CD14-positive monocyte (primary cell): ENCODE results near the gene B3GALT4. TPM values are rescaled to one million over a fixed set of nuclear protein-coding genes. Genes with fewer than 3 reads are reported as not detected.

ENCODE experiments used
- DNase-seq, 3 donors: peaks; one replicate each; pipeline ENCODE4 v3.0.0-alpha.2; 2011 to 2022
- H2AFZ ChIP-seq: 2 replicates; pipeline ENCODE4 v1.6.0; 2012; ENCODE audit warnings: mild to moderate bottlenecking, low read depth, low read length, inconsistent platforms; ENCODE audit not compliant: insufficient read depth, poor library complexity, severe bottlenecking
- H3K27ac ChIP-seq, 2 donors: 1 replicate in 1 of 2; 2 replicates in 1 of 2; pipeline ENCODE4 v1.5.1; 2012 to 2013; ENCODE audit warnings: low read length in 2 of 2, control low read depth in 1 of 2, inconsistent platforms in 1 of 2, low read depth in 1 of 2, mild to moderate bottlenecking in 1 of 2
- H3K27me3 ChIP-seq, 2 donors: one replicate each; pipeline versions ENCODE4 v1.6.0 to v1.6.1; 2011 to 2013; ENCODE audit warnings: low read length in 2 of 2; ENCODE audit not compliant: control insufficient read depth in 2 of 2, insufficient read depth in 2 of 2
- H3K36me3 ChIP-seq, 2 donors: replicated peaks in 1 of 2; 1 replicate in 1 of 2; 2 replicates in 1 of 2; pipeline versions ENCODE4 v1.5.1 to v1.6.1; 2012 to 2013; ENCODE audit warnings: low read length in 2 of 2, control low read depth in 1 of 2, inconsistent platforms in 1 of 2, mild to moderate bottlenecking in 1 of 2; ENCODE audit not compliant: insufficient read depth in 2 of 2, control insufficient read depth in 1 of 2
- H3K4me1 ChIP-seq, 2 donors: 1 replicate in 1 of 2; 2 replicates in 1 of 2; pipeline versions ENCODE4 v1.5.1 to v1.6.1; 2012 to 2013; ENCODE audit warnings: low read length in 2 of 2, control low read depth in 1 of 2, inconsistent platforms in 1 of 2, mild to moderate bottlenecking in 1 of 2, moderate library complexity in 1 of 2; ENCODE audit not compliant: insufficient read depth in 2 of 2, control insufficient read depth in 1 of 2
- H3K4me2 ChIP-seq: replicated peaks from 2 replicates; pipeline ENCODE3; 2012; ENCODE audit warnings: low read length, moderate library complexity, mild to moderate bottlenecking; ENCODE audit not compliant: poor library complexity, severe bottlenecking; ENCODE audit errors: extremely low read depth
- H3K4me3 ChIP-seq, 3 experiments: fragments of 200-600 bp in 1 of 3; sonication (generic) in 1 of 3; replicated peaks in 1 of 3; 1 replicate in 2 of 3; 2 replicates in 1 of 3; pipeline ENCODE4 v1.5.1; 2011 to 2013; ENCODE audit warnings: low read length in 3 of 3, mild to moderate bottlenecking in 3 of 3, control low read depth in 2 of 3, low read depth in 2 of 3, inconsistent platforms in 1 of 3, moderate library complexity in 1 of 3
- H3K79me2 ChIP-seq: 2 replicates; pipeline ENCODE4 v1.6.0; 2012; ENCODE audit warnings: mild to moderate bottlenecking, control low read depth, inconsistent platforms, low read length, moderate library complexity; ENCODE audit not compliant: insufficient read depth
- H3K9ac ChIP-seq: 2 replicates; pipeline ENCODE4 v1.6.0; 2017; ENCODE audit warnings: low read length, mild to moderate bottlenecking; ENCODE audit not compliant: insufficient read depth, poor library complexity, severe bottlenecking
- H3K9me3 ChIP-seq, 2 donors: replicated peaks in 1 of 2; 1 replicate in 1 of 2; 2 replicates in 1 of 2; pipeline versions ENCODE4 v1.5.1 to v1.6.1; 2012 to 2013; ENCODE audit warnings: low read length in 2 of 2, control low read depth in 1 of 2; ENCODE audit not compliant: control insufficient read depth in 1 of 2, insufficient read depth in 1 of 2
- H4K20me1 ChIP-seq: 2 replicates; pipeline ENCODE4 v1.6.0; 2012; ENCODE audit warnings: mild to moderate bottlenecking, low read length, control low read depth, moderate library complexity; ENCODE audit not compliant: insufficient read depth
- H3K27ac Mint-ChIP-seq, 7 donors: one replicate each; pipeline ENCODE4 v1.8.0; 2020; ENCODE audit warnings: mild to moderate bottlenecking in 7 of 7, mixed read lengths in 7 of 7, moderate library complexity in 6 of 7, inconsistent platforms in 2 of 7
- H3K27me3 Mint-ChIP-seq, 3 donors: one replicate each; pipeline ENCODE4 v1.8.0; 2021 to 2022; ENCODE audit warnings: low read depth in 3 of 3, mild to moderate bottlenecking in 3 of 3, mixed read lengths in 3 of 3, moderate library complexity in 3 of 3, inconsistent platforms in 1 of 3
- H3K36me3 Mint-ChIP-seq, 2 donors: one replicate each; pipeline ENCODE4 v1.8.0; 2020; ENCODE audit warnings: mixed read lengths in 2 of 2, inconsistent platforms in 1 of 2, mild to moderate bottlenecking in 1 of 2
- H3K4me1 Mint-ChIP-seq: one replicate; pipeline ENCODE4 v1.8.0; 2020; ENCODE audit warnings: mild to moderate bottlenecking, mixed read lengths
- H3K4me3 Mint-ChIP-seq, 2 donors: one replicate each; pipeline ENCODE4 v1.8.0; 2020; ENCODE audit warnings: mild to moderate bottlenecking in 2 of 2, mixed read lengths in 2 of 2, moderate library complexity in 1 of 2
- H3K9me3 Mint-ChIP-seq, 7 donors: one replicate each; pipeline ENCODE4 v1.8.0; 2020 to 2022; ENCODE audit warnings: mixed read lengths in 7 of 7, mild to moderate bottlenecking in 6 of 7, moderate library complexity in 6 of 7, inconsistent platforms in 2 of 7
- WGBS: methylation state at CpG from one replicate; pipeline ENCODE4 v1.1.5; 2013; ENCODE audit warnings: missing lambda C conversion rate; ENCODE audit not compliant: insufficient coverage; 5-methylcytosine and 5-hydroxymethylcytosine counted together
- intact Hi-C, 2 donors: fragments of 100-400 bp; cut with micrococcal nuclease; formaldehyde crosslinking; loops; one replicate each; pipeline versions ENCODE4 v1.15.0 to v1.15.1; 2023
- polyA plus RNA-seq, 3 donors: library from polyadenylated mRNA; depleted of rRNA in 1 of 3; unstranded in 2 of 3; stranded (reverse) in 1 of 3; fragments of 300-500 nt in 2 of 3; fragments of >200 nt in 1 of 3; fragmentation: Illumina TruSeq in 2 of 3; gene quantifications; 1 replicate in 2 of 3; 2 replicates in 1 of 3; pipeline ENCODE4 v1.2.3, GENCODE V29; 2012 to 2021
- TF ChIP-seq, protein P1 (sequence below): fragments of 200-600 bp; IDR thresholded peaks from one replicate; pipeline ENCODE4 v1.8.0; 2022; ENCODE audit warnings: antibody characterized with exemption, mild to moderate bottlenecking

B3GALT4 gene
- polyA plus RNA-seq, 3 donors = 6.5 to 32.2 (median 28.5) TPM

DNA sequence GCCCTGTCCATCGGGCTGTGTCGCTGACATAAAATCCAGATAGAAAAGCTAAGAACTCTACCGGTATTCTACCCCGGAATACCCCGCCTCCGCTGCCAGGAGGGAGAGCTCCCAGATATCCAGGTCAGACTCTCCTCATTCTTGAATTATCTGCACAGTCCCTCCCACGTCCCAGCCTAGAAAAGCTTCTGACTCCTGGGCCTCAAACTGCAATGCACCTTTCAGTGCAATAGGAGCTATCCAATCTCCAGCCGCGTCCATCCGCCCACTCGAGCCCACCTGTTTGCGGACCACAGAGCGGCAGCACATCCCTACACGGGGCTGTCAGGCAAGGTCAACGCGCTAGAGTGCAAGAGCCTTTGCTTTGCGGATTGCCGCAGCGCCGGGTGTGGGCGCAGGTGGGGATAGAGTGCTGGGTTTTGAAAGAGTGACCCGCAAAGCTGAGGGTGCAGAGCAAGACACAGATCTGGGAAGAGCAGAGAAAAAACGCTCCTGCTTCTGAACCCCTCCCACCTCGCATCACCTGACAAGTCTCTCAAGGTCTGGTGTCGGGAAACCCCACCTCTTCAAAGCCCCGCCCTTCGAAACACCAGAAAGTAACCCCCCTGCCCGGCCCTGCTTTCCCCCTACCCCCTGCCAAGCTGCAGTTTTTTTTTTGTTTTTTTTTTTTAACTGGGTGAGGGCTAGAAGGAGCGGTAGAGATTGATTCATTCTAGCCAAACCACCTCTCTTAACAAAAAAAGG lies 35.6 kb downstream of the B3GALT4 start:
- Histone ChIP-seq H3K9me3 (no peaks in the 10 kb centered on the region), H3K27me3 (no peaks in the 10 kb centered on the region), H3K4me3 (peak overlapping the region; percentile 75 to 98 (median 96)), H4K20me1 (peaks cover 68% of the 10 kb centered on the region), H3K79me2 (peaks cover 93% of the 10 kb centered on the region), H3K4me1 (peaks cover 39 to 42% of the 10 kb centered on the region in 2 donors), H2AFZ (peak overlapping the region; percentile 57), H3K4me2 (peak overlapping the region; percentile 90), H3K9ac (peak overlapping the region; percentile 98), H3K36me3 (peaks cover 14 to 39% of the 10 kb centered on the region in 2 donors), H3K27ac (peak overlapping the region; percentile 98 to 100)
- Mint-ChIP-seq H3K27me3 (peaks cover 0 to 1% (median 0%) of the 10 kb centered on the region in 3 donors), H3K4me3 (peak overlapping the region; percentile 98), H3K4me1 (peaks cover 51% of the 10 kb centered on the region), H3K36me3 (peaks cover 29 to 52% of the 10 kb centered on the region in 2 donors), H3K27ac (peak overlapping the region; percentile 95 to 100 (median 99)), H3K9me3 (peaks cover 0 to 3% (median 0%) of the 10 kb centered on the region in 7 donors)
- intact Hi-C loops = loop anchor here in 1 of 2 donors (1.0 to 10.0 kb wide), 2 partner anchors 12 to 102 kb away; partner anchors contain the start of genes CUTA and PHF1
- WGBS = 45% methylated on average over 13 of the region's 29 CpGs
- TF ChIP-seq, protein P1, sequence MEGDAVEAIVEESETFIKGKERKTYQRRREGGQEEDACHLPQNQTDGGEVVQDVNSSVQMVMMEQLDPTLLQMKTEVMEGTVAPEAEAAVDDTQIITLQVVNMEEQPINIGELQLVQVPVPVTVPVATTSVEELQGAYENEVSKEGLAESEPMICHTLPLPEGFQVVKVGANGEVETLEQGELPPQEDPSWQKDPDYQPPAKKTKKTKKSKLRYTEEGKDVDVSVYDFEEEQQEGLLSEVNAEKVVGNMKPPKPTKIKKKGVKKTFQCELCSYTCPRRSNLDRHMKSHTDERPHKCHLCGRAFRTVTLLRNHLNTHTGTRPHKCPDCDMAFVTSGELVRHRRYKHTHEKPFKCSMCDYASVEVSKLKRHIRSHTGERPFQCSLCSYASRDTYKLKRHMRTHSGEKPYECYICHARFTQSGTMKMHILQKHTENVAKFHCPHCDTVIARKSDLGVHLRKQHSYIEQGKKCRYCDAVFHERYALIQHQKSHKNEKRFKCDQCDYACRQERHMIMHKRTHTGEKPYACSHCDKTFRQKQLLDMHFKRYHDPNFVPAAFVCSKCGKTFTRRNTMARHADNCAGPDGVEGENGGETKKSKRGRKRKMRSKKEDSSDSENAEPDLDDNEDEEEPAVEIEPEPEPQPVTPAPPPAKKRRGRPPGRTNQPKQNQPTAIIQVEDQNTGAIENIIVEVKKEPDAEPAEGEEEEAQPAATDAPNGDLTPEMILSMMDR = no peak
- DNase-seq = peak; percentile 35 to 71 (median 61)

DNA sequence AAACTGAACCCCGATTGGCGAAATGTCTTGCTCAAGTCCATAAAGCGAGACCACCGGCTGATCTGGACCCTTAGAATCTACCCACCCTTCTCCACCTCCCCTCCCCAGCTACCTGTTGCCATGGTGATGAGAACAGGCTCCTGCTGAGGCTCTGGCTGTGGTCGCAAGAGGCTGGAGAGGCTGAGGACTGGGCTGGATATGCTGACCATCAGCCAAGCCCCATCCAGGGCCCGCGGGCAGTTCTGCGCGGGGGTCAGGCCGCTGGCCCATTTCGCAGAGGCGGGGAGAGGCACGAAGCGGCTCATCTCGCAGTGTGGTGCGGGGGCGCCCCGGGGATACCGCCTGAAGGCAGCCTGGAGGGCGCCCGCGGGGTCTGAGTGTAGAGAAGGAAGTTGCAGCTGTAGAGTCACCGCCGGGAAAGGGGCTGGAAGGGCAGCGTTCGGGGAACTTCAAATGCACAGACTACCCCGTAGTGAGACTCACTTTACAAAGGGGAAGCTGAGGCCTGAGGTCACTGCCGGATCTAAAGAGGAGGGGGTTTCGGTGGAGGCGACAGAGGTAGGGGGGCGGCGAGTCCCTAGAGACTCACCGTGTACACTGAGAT lies 36.3 kb downstream of the B3GALT4 start:
- H2AFZ ChIP-seq = peak overlapping the region; percentile 57
- TF ChIP-seq, protein P1 = no peak
- H3K4me3 ChIP-seq = peak overlapping the region; percentile 75 to 98 (median 96)
- H3K27me3 ChIP-seq = no peaks in the 10 kb centered on the region
- H3K27ac ChIP-seq = peak overlapping the region; percentile 98 to 100
- Mint-ChIP-seq H3K27ac (peak overlapping the region; percentile 95 to 100 (median 99)), H3K27me3 (peaks cover 0 to 1% (median 0%) of the 10 kb centered on the region in 3 donors), H3K4me3 (peak overlapping the region; percentile 98), H3K36me3 (peaks cover 24 to 48% of the 10 kb centered on the region in 2 donors), H3K4me1 (peaks cover 53% of the 10 kb centered on the region), H3K9me3 (peaks cover 0 to 6% (median 0%) of the 10 kb centered on the region in 7 donors)
- peaks cover 41 to 45% of the 10 kb centered on the region in 2 donors for H3K4me1 ChIP-seq
- H3K4me2 ChIP-seq = peak overlapping the region; percentile 90
- no peaks in the 10 kb centered on the region for H3K9me3 ChIP-seq
- peak overlapping the region; percentile 98 for H3K9ac ChIP-seq
- peaks cover 61% of the 10 kb centered on the region for H4K20me1 ChIP-seq
- 0% methylated on average over 33 of the region's 33 CpGs for WGBS
- intact Hi-C loops = loop anchor here in 1 of 2 donors (1.0 to 10.0 kb wide), 2 partner anchors 13 to 102 kb away; partner anchors contain the start of genes CUTA and PHF1
- peaks cover 10 to 35% of the 10 kb centered on the region in 2 donors for H3K36me3 ChIP-seq
- H3K79me2 ChIP-seq = peaks cover 86% of the 10 kb centered on the region
- peak; percentile 78 to 93 (median 81) for DNase-seq
